Hindlimb muscle (tissue), 1 donor: ENCODE measurements around the gene TTC9B. TPM values are rescaled to one million over a fixed set of nuclear protein-coding genes. Genes with fewer than 3 reads are reported as not detected.
"Not testable (repeated sequence)": the region's sequence is repeated elsewhere in the genome, so short reads cannot be mapped to it uniquely, and the experiment has no call there.

ENCODE experiments used
- DNase-seq: peaks from one replicate; pipeline ENCODE4 v3.0.0-alpha.2; 2013
- polyA plus RNA-seq: library from polyadenylated mRNA; unstranded; fragments of 120-200 nt; gene quantifications from one replicate; pipeline ENCODE4 v1.2.1, GENCODE V29; 2013; ENCODE audit not compliant: insufficient read length

TTC9B gene
- polyA plus RNA-seq, 1 donor, result not detected

- not testable (repeated sequence) for DNase-seq
Measured at GRCh38 chr19:40169482-40170302, 48.5 kb downstream of the TTC9B start.

Other genes starting within 250 kb of the TTC9B start
- 61.6 TPM for gene PSMC4, start 247.2 kb downstream of the TTC9B start, polyA plus RNA-seq
- 4.4 TPM for gene ZNF546, start 221.3 kb downstream of the TTC9B start, polyA plus RNA-seq
- gene ZNF780B, start 162.2 kb downstream of the TTC9B start, polyA plus RNA-seq, result 13.4 TPM
- 8.1 TPM for gene ZNF780A, start 127.4 kb downstream of the TTC9B start, polyA plus RNA-seq
- 12.3 TPM for gene MAP3K10, start 27.0 kb downstream of the TTC9B start, polyA plus RNA-seq
- gene CCNP, start 8.3 kb upstream of the TTC9B start, polyA plus RNA-seq, result 0.49 TPM
- gene AKT2, start 67.0 kb upstream of the TTC9B start, polyA plus RNA-seq, result 214 TPM
- 106 TPM for gene C19orf47, start 130.0 kb upstream of the TTC9B start, polyA plus RNA-seq
- gene PLD3, start 130.3 kb upstream of the TTC9B start, polyA plus RNA-seq, result 242 TPM
- gene HIPK4, start 171.8 kb upstream of the TTC9B start, polyA plus RNA-seq, result 1.6 TPM
- gene PRX, start 195.0 kb upstream of the TTC9B start, polyA plus RNA-seq, result 11.7 TPM
- gene SERTAD1, start 207.6 kb upstream of the TTC9B start, polyA plus RNA-seq, result 7.3 TPM
- 47.9 TPM for gene SERTAD3, start 226.0 kb upstream of the TTC9B start, polyA plus RNA-seq
- gene BLVRB, start 247.4 kb upstream of the TTC9B start, polyA plus RNA-seq, result 42.4 TPM
- gene SPTBN4, start 248.6 kb upstream of the TTC9B start, polyA plus RNA-seq, result 0.19 TPM